ENCODE data around the gene LCAT.

DNA sequence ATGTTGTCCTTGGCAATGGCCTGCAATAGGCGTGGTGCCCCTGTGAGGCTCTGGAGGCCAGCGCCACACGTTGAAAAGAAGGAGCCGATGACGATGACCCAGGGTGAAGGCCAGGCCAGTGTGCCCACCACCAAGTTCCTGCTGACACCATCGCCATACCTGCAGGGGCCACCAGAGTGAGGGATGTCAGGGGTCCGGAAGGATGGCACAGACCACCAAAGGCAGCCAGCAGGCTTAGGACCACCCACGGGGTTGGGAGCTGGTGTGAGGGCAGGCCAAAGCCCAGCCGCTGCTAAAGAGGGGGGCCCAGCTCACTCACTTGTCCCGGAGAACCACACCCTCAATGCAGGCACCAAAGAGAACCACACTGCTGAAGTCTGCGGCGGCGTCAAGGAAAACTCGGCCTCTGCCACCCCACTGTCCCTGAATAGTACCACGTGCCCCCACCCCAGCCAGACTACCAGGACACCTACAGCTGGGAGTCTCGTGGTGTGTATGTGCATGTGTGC is 6.5 kb upstream of the LCAT start:
- TF ChIP-seq CREB1 (CRISPR knock-in tag; IDR thresholded peaks at IDR 0.05; ENCODE audit: low read depth) (no peak), POLR2AphosphoS5 (IDR thresholded peaks at IDR 0.05; ENCODE audit: low read depth) (no peak), EZH2 (IDR thresholded peaks at IDR 0.05; ENCODE audit: low read depth, unreplicated experiment) (no peak), ZNF114 (CRISPR knock-in tag; IDR thresholded peaks at IDR 0.05) (no peak)
- TF ChIP-seq, protein P1, sequence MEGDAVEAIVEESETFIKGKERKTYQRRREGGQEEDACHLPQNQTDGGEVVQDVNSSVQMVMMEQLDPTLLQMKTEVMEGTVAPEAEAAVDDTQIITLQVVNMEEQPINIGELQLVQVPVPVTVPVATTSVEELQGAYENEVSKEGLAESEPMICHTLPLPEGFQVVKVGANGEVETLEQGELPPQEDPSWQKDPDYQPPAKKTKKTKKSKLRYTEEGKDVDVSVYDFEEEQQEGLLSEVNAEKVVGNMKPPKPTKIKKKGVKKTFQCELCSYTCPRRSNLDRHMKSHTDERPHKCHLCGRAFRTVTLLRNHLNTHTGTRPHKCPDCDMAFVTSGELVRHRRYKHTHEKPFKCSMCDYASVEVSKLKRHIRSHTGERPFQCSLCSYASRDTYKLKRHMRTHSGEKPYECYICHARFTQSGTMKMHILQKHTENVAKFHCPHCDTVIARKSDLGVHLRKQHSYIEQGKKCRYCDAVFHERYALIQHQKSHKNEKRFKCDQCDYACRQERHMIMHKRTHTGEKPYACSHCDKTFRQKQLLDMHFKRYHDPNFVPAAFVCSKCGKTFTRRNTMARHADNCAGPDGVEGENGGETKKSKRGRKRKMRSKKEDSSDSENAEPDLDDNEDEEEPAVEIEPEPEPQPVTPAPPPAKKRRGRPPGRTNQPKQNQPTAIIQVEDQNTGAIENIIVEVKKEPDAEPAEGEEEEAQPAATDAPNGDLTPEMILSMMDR (conservative IDR thresholded peaks at IDR 0.05; ENCODE audit: low read depth in 2 of 2) = no peak
- TF ChIP-seq, protein P2, sequence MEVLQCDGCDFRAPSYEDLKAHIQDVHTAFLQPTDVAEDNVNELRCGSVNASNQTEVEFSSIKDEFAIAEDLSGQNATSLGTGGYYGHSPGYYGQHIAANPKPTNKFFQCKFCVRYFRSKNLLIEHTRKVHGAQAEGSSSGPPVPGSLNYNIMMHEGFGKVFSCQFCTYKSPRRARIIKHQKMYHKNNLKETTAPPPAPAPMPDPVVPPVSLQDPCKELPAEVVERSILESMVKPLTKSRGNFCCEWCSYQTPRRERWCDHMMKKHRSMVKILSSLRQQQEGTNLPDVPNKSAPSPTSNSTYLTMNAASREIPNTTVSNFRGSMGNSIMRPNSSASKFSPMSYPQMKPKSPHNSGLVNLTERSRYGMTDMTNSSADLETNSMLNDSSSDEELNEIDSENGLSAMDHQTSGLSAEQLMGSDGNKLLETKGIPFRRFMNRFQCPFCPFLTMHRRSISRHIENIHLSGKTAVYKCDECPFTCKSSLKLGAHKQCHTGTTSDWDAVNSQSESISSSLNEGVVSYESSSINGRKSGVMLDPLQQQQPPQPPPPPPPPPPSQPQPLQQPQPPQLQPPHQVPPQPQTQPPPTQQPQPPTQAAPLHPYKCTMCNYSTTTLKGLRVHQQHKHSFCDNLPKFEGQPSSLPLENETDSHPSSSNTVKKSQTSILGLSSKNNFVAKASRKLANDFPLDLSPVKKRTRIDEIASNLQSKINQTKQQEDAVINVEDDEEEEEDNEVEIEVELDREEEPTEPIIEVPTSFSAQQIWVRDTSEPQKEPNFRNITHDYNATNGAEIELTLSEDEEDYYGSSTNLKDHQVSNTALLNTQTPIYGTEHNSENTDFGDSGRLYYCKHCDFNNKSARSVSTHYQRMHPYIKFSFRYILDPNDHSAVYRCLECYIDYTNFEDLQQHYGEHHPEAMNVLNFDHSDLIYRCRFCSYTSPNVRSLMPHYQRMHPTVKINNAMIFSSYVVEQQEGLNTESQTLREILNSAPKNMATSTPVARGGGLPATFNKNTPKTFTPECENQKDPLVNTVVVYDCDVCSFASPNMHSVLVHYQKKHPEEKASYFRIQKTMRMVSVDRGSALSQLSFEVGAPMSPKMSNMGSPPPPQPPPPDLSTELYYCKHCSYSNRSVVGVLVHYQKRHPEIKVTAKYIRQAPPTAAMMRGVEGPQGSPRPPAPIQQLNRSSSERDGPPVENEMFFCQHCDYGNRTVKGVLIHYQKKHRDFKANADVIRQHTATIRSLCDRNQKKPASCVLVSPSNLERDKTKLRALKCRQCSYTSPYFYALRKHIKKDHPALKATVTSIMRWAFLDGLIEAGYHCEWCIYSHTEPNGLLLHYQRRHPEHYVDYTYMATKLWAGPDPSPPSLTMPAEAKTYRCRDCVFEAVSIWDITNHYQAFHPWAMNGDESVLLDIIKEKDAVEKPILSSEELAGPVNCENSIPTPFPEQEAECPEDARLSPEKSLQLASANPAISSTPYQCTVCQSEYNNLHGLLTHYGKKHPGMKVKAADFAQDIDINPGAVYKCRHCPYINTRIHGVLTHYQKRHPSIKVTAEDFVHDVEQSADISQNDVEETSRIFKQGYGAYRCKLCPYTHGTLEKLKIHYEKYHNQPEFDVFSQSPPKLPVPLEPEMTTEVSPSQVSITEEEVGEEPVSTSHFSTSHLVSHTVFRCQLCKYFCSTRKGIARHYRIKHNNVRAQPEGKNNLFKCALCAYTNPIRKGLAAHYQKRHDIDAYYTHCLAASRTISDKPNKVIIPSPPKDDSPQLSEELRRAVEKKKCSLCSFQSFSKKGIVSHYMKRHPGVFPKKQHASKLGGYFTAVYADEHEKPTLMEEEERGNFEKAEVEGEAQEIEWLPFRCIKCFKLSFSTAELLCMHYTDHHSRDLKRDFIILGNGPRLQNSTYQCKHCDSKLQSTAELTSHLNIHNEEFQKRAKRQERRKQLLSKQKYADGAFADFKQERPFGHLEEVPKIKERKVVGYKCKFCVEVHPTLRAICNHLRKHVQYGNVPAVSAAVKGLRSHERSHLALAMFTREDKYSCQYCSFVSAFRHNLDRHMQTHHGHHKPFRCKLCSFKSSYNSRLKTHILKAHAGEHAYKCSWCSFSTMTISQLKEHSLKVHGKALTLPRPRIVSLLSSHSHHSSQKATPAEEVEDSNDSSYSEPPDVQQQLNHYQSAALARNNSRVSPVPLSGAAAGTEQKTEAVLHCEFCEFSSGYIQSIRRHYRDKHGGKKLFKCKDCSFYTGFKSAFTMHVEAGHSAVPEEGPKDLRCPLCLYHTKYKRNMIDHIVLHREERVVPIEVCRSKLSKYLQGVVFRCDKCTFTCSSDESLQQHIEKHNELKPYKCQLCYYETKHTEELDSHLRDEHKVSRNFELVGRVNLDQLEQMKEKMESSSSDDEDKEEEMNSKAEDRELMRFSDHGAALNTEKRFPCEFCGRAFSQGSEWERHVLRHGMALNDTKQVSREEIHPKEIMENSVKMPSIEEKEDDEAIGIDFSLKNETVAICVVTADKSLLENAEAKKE (CRISPR knock-in tag; IDR thresholded peaks at IDR 0.05) = no peak

All from GM23338 (cell line).